Caco-2 (cell line): Measurements from ENCODE around the gene CC2D2A. TPM values are rescaled to one million over a fixed set of nuclear protein-coding genes. Genes with fewer than 3 reads are reported as not detected.

Experiments
- BruUV-seq: library from RNA; stranded (reverse); fragments of 400-500 nt; replicated peaks from 2 replicates; lab custom pipeline; 2021; lab: Mats Ljungman, UMichigan
- CTCF ChIA-PET: fragments of 300-600 bp; sonication (Branson Sonifier 250); formaldehyde crosslinking; loops from one replicate; lab custom pipeline; 2022; ENCODE audit warnings: antibody characterized with exemption; lab: Charles Lee
- POLR2A ChIA-PET: fragments of 300-600 bp; sonication (Branson Sonifier 250); formaldehyde crosslinking; loops from one replicate; lab custom pipeline; 2022; ENCODE audit warnings: antibody characterized with exemption; lab: Charles Lee
- DNase-seq, 2 experiments: peaks; one replicate each; pipeline versions ENCODE4 v3.0.0 to v3.0.0-alpha.2; 2020 to 2022
- H3K27me3 ChIP-seq: replicated peaks from 2 replicates; pipeline ENCODE4 v1.6.0; 2011; ENCODE audit warnings: low read length; ENCODE audit not compliant: control insufficient read depth, insufficient read depth
- H3K36me3 ChIP-seq: 2 replicates; pipeline ENCODE4 v1.5.1; 2011; ENCODE audit warnings: low read length; ENCODE audit not compliant: control insufficient read depth, insufficient read depth
- H3K4me1 ChIP-seq: fragments of 250-450 bp; sonication (Bioruptor Pico); 2 replicates; pipeline ENCODE4 v1.5.1; 2020; ENCODE audit warnings: mild to moderate bottlenecking
- H3K4me3 ChIP-seq: 2 replicates; pipeline ENCODE4 v1.5.1; 2011; ENCODE audit warnings: low read depth, mild to moderate bottlenecking, control low read depth, low read length
- H3K9me3 ChIP-seq: fragments of 250-450 bp; sonication (Bioruptor Pico); 2 replicates; pipeline ENCODE4 v1.5.1; 2020; ENCODE audit warnings: mild to moderate bottlenecking, moderate library complexity
- H3K27ac Mint-ChIP-seq: one replicate; pipeline ENCODE4 v1.8.0; 2022; ENCODE audit warnings: mixed read lengths; ENCODE audit not compliant: unreplicated experiment
- H3K27me3 Mint-ChIP-seq: one replicate; pipeline ENCODE4 v1.8.0; 2022; ENCODE audit warnings: mixed read lengths; ENCODE audit not compliant: insufficient read depth, unreplicated experiment
- H3K36me3 Mint-ChIP-seq: one replicate; pipeline ENCODE4 v1.8.0; 2022; ENCODE audit warnings: mild to moderate bottlenecking, mixed read lengths; ENCODE audit not compliant: insufficient read depth, unreplicated experiment
- H3K4me1 Mint-ChIP-seq: one replicate; pipeline ENCODE4 v1.8.0; 2022; ENCODE audit warnings: low read depth, mixed read lengths; ENCODE audit not compliant: unreplicated experiment
- H3K4me3 Mint-ChIP-seq: one replicate; pipeline ENCODE4 v1.8.0; 2022; ENCODE audit warnings: mild to moderate bottlenecking, moderate library complexity, mixed read lengths; ENCODE audit not compliant: unreplicated experiment
- H3K9me3 Mint-ChIP-seq: one replicate; pipeline ENCODE4 v1.8.0; 2022; ENCODE audit warnings: mixed read lengths; ENCODE audit not compliant: unreplicated experiment
- intact Hi-C: fragments of 100-400 bp; cut with micrococcal nuclease; formaldehyde crosslinking; loops from one replicate; pipeline ENCODE4 v1.10.0; 2022; ENCODE audit not compliant: unreplicated experiment
- total RNA-seq: library from RNA; stranded (reverse); gene quantifications from 2 replicates; pipeline ENCODE4 v1.2.3, GENCODE V29; 2022
- TF ChIP-seq, protein P1 (sequence below), 2 experiments: fragments of 200-600 bp in 1 of 2; IDR thresholded peaks; 1 replicate in 1 of 2; 2 replicates in 1 of 2; pipeline versions ENCODE4 v1.5.1 to v1.8.0; 2011 to 2022; ENCODE audit warnings: antibody characterized with exemption in 1 of 2, control low read depth in 1 of 2, inconsistent platforms in 1 of 2, low read depth in 1 of 2, low read length in 1 of 2, mild to moderate bottlenecking in 1 of 2, moderate library complexity in 1 of 2; ENCODE audit not compliant: insufficient read depth in 1 of 2, severe bottlenecking in 1 of 2, unreplicated experiment in 1 of 2

CC2D2A gene
- total RNA-seq, 1 experiment from 2014 or later = 12.3 TPM

DNA sequence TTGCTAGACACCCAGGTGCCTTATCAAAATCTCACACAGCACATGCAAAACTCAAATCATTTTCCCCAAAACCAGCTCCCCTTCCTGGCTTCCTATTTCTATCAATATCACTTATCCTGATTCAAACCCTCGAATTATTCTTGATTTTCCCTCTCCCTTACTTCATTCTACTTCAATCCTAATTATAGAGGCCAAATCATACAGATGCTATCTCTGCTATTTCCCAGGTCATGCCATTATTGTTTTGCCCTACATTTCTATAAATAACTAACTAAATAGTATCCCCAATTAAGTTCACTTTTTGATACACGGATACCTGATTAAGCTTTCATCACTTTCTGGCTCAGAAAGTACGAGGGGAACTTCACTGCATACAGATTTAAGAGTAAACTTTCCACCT lies 123.1 kb downstream of the CC2D2A start:
- no peaks in the 10 kb centered on the region for H3K36me3 Mint-ChIP-seq
- intact Hi-C loops = no loop called here
- H3K4me3 Mint-ChIP-seq = no peak overlapping the region
- Histone ChIP-seq H3K36me3 (no peaks in the 10 kb centered on the region), H3K4me3 (no peak overlapping the region), H3K27me3 (no peaks in the 10 kb centered on the region), H3K9me3 (no peaks in the 10 kb centered on the region), H3K4me1 (no peaks in the 10 kb centered on the region)
- no peaks in the 10 kb centered on the region for H3K27me3 Mint-ChIP-seq
- CTCF ChIA-PET = no interaction called here
- no peak for DNase-seq
- H3K9me3 Mint-ChIP-seq = no peaks in the 10 kb centered on the region
- POLR2A ChIA-PET = no interaction called here
- no TSS peak for BruUV-seq
- no peaks in the 10 kb centered on the region for H3K4me1 Mint-ChIP-seq
- TF ChIP-seq, protein P1, sequence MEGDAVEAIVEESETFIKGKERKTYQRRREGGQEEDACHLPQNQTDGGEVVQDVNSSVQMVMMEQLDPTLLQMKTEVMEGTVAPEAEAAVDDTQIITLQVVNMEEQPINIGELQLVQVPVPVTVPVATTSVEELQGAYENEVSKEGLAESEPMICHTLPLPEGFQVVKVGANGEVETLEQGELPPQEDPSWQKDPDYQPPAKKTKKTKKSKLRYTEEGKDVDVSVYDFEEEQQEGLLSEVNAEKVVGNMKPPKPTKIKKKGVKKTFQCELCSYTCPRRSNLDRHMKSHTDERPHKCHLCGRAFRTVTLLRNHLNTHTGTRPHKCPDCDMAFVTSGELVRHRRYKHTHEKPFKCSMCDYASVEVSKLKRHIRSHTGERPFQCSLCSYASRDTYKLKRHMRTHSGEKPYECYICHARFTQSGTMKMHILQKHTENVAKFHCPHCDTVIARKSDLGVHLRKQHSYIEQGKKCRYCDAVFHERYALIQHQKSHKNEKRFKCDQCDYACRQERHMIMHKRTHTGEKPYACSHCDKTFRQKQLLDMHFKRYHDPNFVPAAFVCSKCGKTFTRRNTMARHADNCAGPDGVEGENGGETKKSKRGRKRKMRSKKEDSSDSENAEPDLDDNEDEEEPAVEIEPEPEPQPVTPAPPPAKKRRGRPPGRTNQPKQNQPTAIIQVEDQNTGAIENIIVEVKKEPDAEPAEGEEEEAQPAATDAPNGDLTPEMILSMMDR (IDR thresholded peaks at IDR 0.05; ENCODE audit: insufficient read depth in 1 of 2, low read depth in 1 of 2, low read length in 1 of 2, severe bottlenecking in 1 of 2, unreplicated experiment in 1 of 2) = no peak
- H3K27ac Mint-ChIP-seq = no peak overlapping the region

DNA sequence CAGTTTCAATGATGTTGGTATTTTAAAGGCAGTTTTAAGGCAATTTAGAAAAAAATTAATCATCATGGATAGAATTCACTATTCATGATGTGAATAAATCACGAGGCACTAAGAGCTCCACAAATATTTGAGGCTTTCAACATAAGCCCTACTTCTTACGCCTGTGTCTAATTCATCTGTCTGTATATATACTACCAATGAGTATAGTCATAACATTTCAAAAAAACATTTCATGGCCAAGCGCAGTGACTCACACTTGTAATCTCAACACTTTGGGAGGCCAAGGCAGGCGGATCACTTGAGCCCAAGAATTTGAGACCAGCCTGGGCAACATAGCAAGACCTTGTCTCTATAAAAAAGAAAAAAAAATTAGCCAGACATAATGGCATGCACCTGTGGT lies 129.0 kb downstream of the CC2D2A start:
- Mint-ChIP-seq H3K36me3 (peaks cover 6% of the 10 kb centered on the region), H3K27me3 (no peaks in the 10 kb centered on the region), H3K4me3 (no peak overlapping the region), H3K9me3 (no peaks in the 10 kb centered on the region), H3K27ac (no peak overlapping the region), H3K4me1 (no peaks in the 10 kb centered on the region)
- BruUV-seq = no TSS peak
- DNase-seq = no peak
- no peaks in the 10 kb centered on the region for H3K9me3 ChIP-seq
- TF ChIP-seq, protein P1 (IDR thresholded peaks at IDR 0.05; ENCODE audit: insufficient read depth in 1 of 2, low read depth in 1 of 2, low read length in 1 of 2, severe bottlenecking in 1 of 2, unreplicated experiment in 1 of 2) = no peak
- no peaks in the 10 kb centered on the region for H3K36me3 ChIP-seq
- ChIA-PET CTCF (no interaction called here), POLR2A (no interaction called here)
- no peaks in the 10 kb centered on the region for H3K4me1 ChIP-seq
- no peaks in the 10 kb centered on the region for H3K27me3 ChIP-seq
- H3K4me3 ChIP-seq = no peak overlapping the region
- intact Hi-C loops = no loop called here

DNA sequence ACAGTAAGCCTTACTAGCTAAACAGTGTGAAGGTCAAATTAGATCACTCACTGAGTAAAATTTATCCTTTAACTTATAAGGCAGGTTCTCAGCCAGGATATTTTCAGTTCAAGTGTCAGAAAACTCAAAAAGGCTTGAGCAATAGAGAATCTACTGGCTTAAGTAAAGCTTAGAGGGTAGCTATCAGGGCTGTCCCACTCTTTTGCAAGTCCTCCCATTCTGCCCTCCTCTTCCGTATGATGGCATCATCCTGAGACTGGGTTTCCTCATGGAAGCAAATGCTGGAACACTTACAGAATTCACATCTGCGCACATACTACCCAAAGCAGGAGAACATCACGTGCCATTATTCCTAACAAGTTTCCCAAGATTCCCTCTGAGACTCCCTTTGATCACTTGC lies 130.5 kb downstream of the CC2D2A start:
- DNase-seq = no peak
- Mint-ChIP-seq H3K27ac (no peak overlapping the region), H3K27me3 (no peaks in the 10 kb centered on the region), H3K36me3 (peaks cover 6% of the 10 kb centered on the region), H3K9me3 (no peaks in the 10 kb centered on the region), H3K4me3 (no peak overlapping the region), H3K4me1 (no peaks in the 10 kb centered on the region)
- Histone ChIP-seq H3K36me3 (no peaks in the 10 kb centered on the region), H3K4me3 (no peak overlapping the region), H3K9me3 (no peaks in the 10 kb centered on the region), H3K4me1 (no peaks in the 10 kb centered on the region), H3K27me3 (no peaks in the 10 kb centered on the region)
- TF ChIP-seq, protein P1 (IDR thresholded peaks at IDR 0.05; ENCODE audit: insufficient read depth in 1 of 2, low read depth in 1 of 2, low read length in 1 of 2, severe bottlenecking in 1 of 2, unreplicated experiment in 1 of 2) = no peak
- intact Hi-C loops = no loop called here
- BruUV-seq = no TSS peak
- POLR2A ChIA-PET = no interaction called here
- CTCF ChIA-PET = no interaction called here
